H9 (cell line): ENCODE data around the gene TMOD4. TPM values are rescaled to one million over a fixed set of nuclear protein-coding genes. Genes with fewer than 3 reads are reported as not detected.
"Not testable (repeated sequence)": the region's sequence is repeated elsewhere in the genome, so short reads cannot be mapped to it uniquely, and the experiment has no call there.

Source experiments
- DNase-seq: peaks from one replicate; pipeline ENCODE4 v3.0.0-alpha.2; 2017
- H2AFZ ChIP-seq: one replicate; pipeline ENCODE4 v1.6.1; 2013; ENCODE audit warnings: mild to moderate bottlenecking, low read length, control low read depth, moderate library complexity
- H2AK5ac ChIP-seq: 2 replicates; pipeline ENCODE4 v1.6.1; 2013; ENCODE audit warnings: low read length, control low read depth, mixed read lengths; ENCODE audit not compliant: insufficient read length
- H2BK120ac ChIP-seq: one replicate; pipeline ENCODE4 v1.6.1; 2013; ENCODE audit warnings: low read depth, mild to moderate bottlenecking, low read length, control low read depth, inconsistent platforms; ENCODE audit not compliant: poor library complexity, severe bottlenecking
- H2BK12ac ChIP-seq: 2 replicates; pipeline ENCODE4 v1.6.1; 2013; ENCODE audit warnings: low read length, control low read depth, mixed read lengths, low read depth; ENCODE audit not compliant: insufficient read length
- H2BK15ac ChIP-seq: 2 replicates; pipeline ENCODE4 v1.6.1; 2013; ENCODE audit warnings: low read depth, low read length, control low read depth
- H2BK20ac ChIP-seq: one replicate; pipeline ENCODE4 v1.6.1; 2013; ENCODE audit warnings: low read depth, mild to moderate bottlenecking, low read length, control low read depth, inconsistent platforms; ENCODE audit not compliant: poor library complexity, severe bottlenecking
- H2BK5ac ChIP-seq: 2 replicates; pipeline ENCODE4 v1.6.1; 2013; ENCODE audit warnings: low read length, control low read depth, mixed read lengths; ENCODE audit not compliant: insufficient read length
- H3K14ac ChIP-seq: 2 replicates; pipeline ENCODE4 v1.6.1; 2013; ENCODE audit warnings: low read length, control low read depth; ENCODE audit not compliant: insufficient read depth
- H3K18ac ChIP-seq: 2 replicates; pipeline ENCODE4 v1.6.1; 2013; ENCODE audit warnings: low read depth, mild to moderate bottlenecking, mixed read lengths, low read length, control low read depth; ENCODE audit not compliant: insufficient read length
- H3K23ac ChIP-seq: 2 replicates; pipeline ENCODE4 v1.6.1; 2013; ENCODE audit warnings: low read length, control low read depth, mixed read lengths, low read depth; ENCODE audit not compliant: insufficient read length
- H3K23me2 ChIP-seq: 2 replicates; pipeline ENCODE4 v1.6.1; 2013; ENCODE audit warnings: low read depth, mild to moderate bottlenecking, mixed read lengths, low read length, control low read depth; ENCODE audit not compliant: insufficient read length, poor library complexity, severe bottlenecking
- H3K27ac ChIP-seq: 2 replicates; pipeline ENCODE4 v1.5.1; 2013; ENCODE audit warnings: low read length, control low read depth, mixed read lengths, low read depth; ENCODE audit not compliant: insufficient read length
- H3K27me3 ChIP-seq: 2 replicates; pipeline ENCODE4 v1.6.1; 2013; ENCODE audit warnings: low read length, control low read depth, inconsistent platforms; ENCODE audit not compliant: insufficient read depth
- H3K4ac ChIP-seq: 2 replicates; pipeline ENCODE4 v1.6.1; 2013; ENCODE audit warnings: low read depth, mild to moderate bottlenecking, control low read depth, inconsistent platforms, low read length, moderate library complexity
- H3K4me1 ChIP-seq: 2 replicates; pipeline ENCODE4 v1.6.1; 2013; ENCODE audit warnings: low read length, control low read depth, inconsistent platforms; ENCODE audit not compliant: insufficient read depth
- H3K4me2 ChIP-seq: 2 replicates; pipeline ENCODE4 v1.6.1; 2013; ENCODE audit warnings: low read length, control low read depth, mixed read lengths; ENCODE audit not compliant: insufficient read length, insufficient read depth
- H3K56ac ChIP-seq: 2 replicates; pipeline ENCODE4 v1.6.1; 2013; ENCODE audit warnings: low read depth, mild to moderate bottlenecking, mixed read lengths, low read length, control low read depth; ENCODE audit not compliant: insufficient read length
- H3K79me1 ChIP-seq: 2 replicates; pipeline ENCODE4 v1.6.1; 2013; ENCODE audit warnings: low read depth, mild to moderate bottlenecking, moderate library complexity, low read length, control low read depth, inconsistent platforms; ENCODE audit not compliant: insufficient read depth, poor library complexity, severe bottlenecking
- H3K79me2 ChIP-seq: 2 replicates; pipeline ENCODE4 v1.6.1; 2013; ENCODE audit warnings: low read length, control low read depth, inconsistent platforms; ENCODE audit not compliant: insufficient read depth
- H3K9ac ChIP-seq: 2 replicates; pipeline ENCODE4 v1.6.1; 2013; ENCODE audit warnings: low read length, control low read depth, mixed read lengths; ENCODE audit not compliant: insufficient read length; ENCODE audit errors: extremely low read depth
- H3K9me3 ChIP-seq: one replicate; pipeline ENCODE4 v1.6.1; 2013; ENCODE audit warnings: low read depth, low read length, inconsistent platforms; ENCODE audit not compliant: control insufficient read depth
- H3T11ph ChIP-seq: one replicate; pipeline ENCODE4 v1.6.1; 2013; ENCODE audit warnings: mild to moderate bottlenecking, low read length, control low read depth, inconsistent platforms
- H4K20me1 ChIP-seq: one replicate; pipeline ENCODE4 v1.6.1; 2013; ENCODE audit not compliant: control insufficient read depth, insufficient read length, insufficient read depth
- H4K5ac ChIP-seq: 2 replicates; pipeline ENCODE4 v1.6.1; 2013; ENCODE audit warnings: low read depth, mild to moderate bottlenecking, mixed read lengths, low read length, control low read depth; ENCODE audit not compliant: insufficient read length
- H4K8ac ChIP-seq: replicated peaks from 2 replicates; pipeline ENCODE4 v1.6.1; 2013; ENCODE audit warnings: low read length, control low read depth, mixed read lengths, low read depth; ENCODE audit not compliant: insufficient read length
- H4K91ac ChIP-seq: 2 replicates; pipeline ENCODE4 v1.6.1; 2013; ENCODE audit warnings: low read depth, mild to moderate bottlenecking, moderate library complexity, mixed read lengths, low read length, control low read depth; ENCODE audit not compliant: insufficient read length
- H3K27ac Mint-ChIP-seq, 3 experiments: 2 replicates in 2 of 3; 3 replicates in 1 of 3; pipeline ENCODE4 v1.8.0; 2020 to 2021; ENCODE audit warnings: mixed read lengths in 3 of 3, mild to moderate bottlenecking in 1 of 3, moderate library complexity in 1 of 3
- H3K27me3 Mint-ChIP-seq: 2 replicates; pipeline ENCODE4 v1.8.0; 2021; ENCODE audit warnings: low read depth, mild to moderate bottlenecking, moderate library complexity, mixed read lengths
- H3K36me3 Mint-ChIP-seq, 3 experiments: 2 replicates in 2 of 3; 3 replicates in 1 of 3; pipeline ENCODE4 v1.8.0; 2020 to 2021; ENCODE audit warnings: low read depth in 3 of 3, mixed read lengths in 3 of 3; ENCODE audit not compliant: insufficient read depth in 1 of 3
- H3K4me1 Mint-ChIP-seq, 2 experiments: 2 replicates each; pipeline ENCODE4 v1.8.0; 2020; ENCODE audit warnings: mixed read lengths in 2 of 2
- H3K4me3 Mint-ChIP-seq, 2 experiments: 2 replicates in 1 of 2; 3 replicates in 1 of 2; pipeline ENCODE4 v1.8.0; 2020 to 2021; ENCODE audit warnings: mild to moderate bottlenecking in 2 of 2, mixed read lengths in 2 of 2, moderate library complexity in 1 of 2
- H3K9me3 Mint-ChIP-seq, 2 experiments: 2 replicates in 1 of 2; 3 replicates in 1 of 2; pipeline ENCODE4 v1.8.0; 2020; ENCODE audit warnings: mild to moderate bottlenecking in 2 of 2, mixed read lengths in 2 of 2, moderate library complexity in 1 of 2
- CTCF ChIP-seq: fragments of 200-600 bp; sonication (generic); conservative IDR thresholded peaks from 3 replicates; pipeline ENCODE4 v1.8.0; 2021; ENCODE audit warnings: antibody characterized with exemption, mild to moderate bottlenecking
- WGBS: extraction: QIAGEN DNeasy Blood & Tissue Kit; methylation state at CpG from one replicate; pipeline ENCODE4 v1.1.7; 2013; ENCODE audit warnings: missing lambda C conversion rate, low lambda C conversion rate, mixed read lengths; ENCODE audit not compliant: insufficient read length; ENCODE audit errors: extremely low coverage; 5-methylcytosine and 5-hydroxymethylcytosine counted together
- total RNA-seq: library from RNA; stranded (reverse); gene quantifications from 2 replicates; pipeline ENCODE4 v1.2.1, GENCODE V29; 2021

The TMOD4 gene
- total RNA-seq, 1 experiment from 2014 or later = 0.42 TPM

- no peak overlapping the region for H2AFZ ChIP-seq
Measured at GRCh38 chr1:151196292-151196800, 20.6 kb upstream of the TMOD4 start.

GRCh38 chr1:151194894-151195594 lies 19.3 kb upstream of the TMOD4 start:
- not testable (repeated sequence) for H3K4me3 Mint-ChIP-seq, H3K36me3 Mint-ChIP-seq

More at GRCh38 chr1:151196292-151196800, 20.6 kb upstream of the TMOD4 start:
- Histone ChIP-seq H2BK120ac (no peak overlapping the region), H2BK15ac (no peak overlapping the region), H3K23ac (no peak overlapping the region), H2BK5ac (no peak overlapping the region), H3K9ac (no peak overlapping the region), H3K27me3 (no peaks in the 10 kb centered on the region), H2AK5ac (no peak overlapping the region), H4K91ac (no peak overlapping the region), H3K4ac (no peak overlapping the region), H3K56ac (no peak overlapping the region), H3K9me3 (no peaks in the 10 kb centered on the region), H4K5ac (no peak overlapping the region), H3K14ac (no peak overlapping the region), H2BK12ac (no peak overlapping the region), H3K79me2 (peaks cover 21% of the 10 kb centered on the region), H3K18ac (no peak overlapping the region), H2BK20ac (no peak overlapping the region), H3T11ph (no peak overlapping the region), H3K27ac (no peak overlapping the region), H4K8ac (no peak overlapping the region), H3K4me1 (no peaks in the 10 kb centered on the region), H3K23me2 (peaks cover 6% of the 10 kb centered on the region), H4K20me1 (no peaks in the 10 kb centered on the region), H3K4me2 (no peak overlapping the region), H3K79me1 (no peaks in the 10 kb centered on the region)
- peaks cover 20 to 23% of the 10 kb centered on the region in 2 experiments for H3K4me1 Mint-ChIP-seq
- peaks cover 6% of the 10 kb centered on the region for H3K27me3 Mint-ChIP-seq
- WGBS = no CpG with 5 or more reads among the region's 14 CpGs
- peaks cover 3 to 8% (median 4%) of the 10 kb centered on the region in 3 experiments; a peak in 5 of 7 replicates for H3K36me3 Mint-ChIP-seq
- DNase-seq = peak; percentile 35
- peak overlapping the region in 1 of 2 experiments; percentile 67; a peak in 2 of 5 replicates for H3K4me3 Mint-ChIP-seq
- TF ChIP-seq CTCF = peak; percentile 52; the same call in 2 of the 3 replicates
- H3K9me3 Mint-ChIP-seq = peaks cover 2% of the 10 kb centered on the region in 2 experiments; a peak in 2 of 5 replicates
- H3K27ac Mint-ChIP-seq = peak overlapping the region in 1 of 3 experiments; percentile 42; a peak in 1 of 7 replicates

More at GRCh38 chr1:151194894-151195594, 19.3 kb upstream of the TMOD4 start:
- H2BK15ac ChIP-seq, H4K5ac ChIP-seq, DNase-seq, H3K9ac ChIP-seq, H3K56ac ChIP-seq, H3K18ac ChIP-seq, H4K8ac ChIP-seq, H2AK5ac ChIP-seq, H3K27ac Mint-ChIP-seq, H3K23ac ChIP-seq, H4K91ac ChIP-seq, H2BK20ac ChIP-seq, H2BK5ac ChIP-seq, H2BK12ac ChIP-seq, H3K9me3 Mint-ChIP-seq, H3K4ac ChIP-seq, H3K27me3 ChIP-seq, H2AFZ ChIP-seq, H3K23me2 ChIP-seq, H4K20me1 ChIP-seq, H3K4me1 ChIP-seq, H3K27me3 Mint-ChIP-seq, H3K79me1 ChIP-seq, H2BK120ac ChIP-seq, H3T11ph ChIP-seq, H3K27ac ChIP-seq, H3K4me2 ChIP-seq, H3K14ac ChIP-seq, H3K9me3 ChIP-seq: not testable (repeated sequence)
- WGBS = no CpG with 5 or more reads among the region's 17 CpGs
- peaks cover 14% of the 10 kb centered on the region; the same call in 1 of the 2 replicates for H3K79me2 ChIP-seq
- peaks cover 15 to 18% of the 10 kb centered on the region in 2 experiments for H3K4me1 Mint-ChIP-seq
